ENCODE results near the gene TRABD. TPM values are rescaled to one million over a fixed set of nuclear protein-coding genes. Genes with fewer than 3 reads are reported as not detected.

Gene TRABD
- total RNA-seq, 6 experiments from 2014 or later, result 25.0 to 36.0 (median 27.6) TPM

- H3K27ac Mint-ChIP-seq, result no peak overlapping the region
- H3K9me3 Mint-ChIP-seq, result no peaks in the 10 kb centered on the region
- no peak for TF ChIP-seq CTCF (IDR thresholded peaks at IDR 0.05)
- no peaks in the 10 kb centered on the region; the same call in 1 of the 2 replicates for H3K27me3 Mint-ChIP-seq (ENCODE audit: insufficient read depth)
- no peak overlapping the region for H3K4me3 Mint-ChIP-seq
- H3K36me3 Mint-ChIP-seq (ENCODE audit: low read depth), result peaks cover 30% of the 10 kb centered on the region
- no peaks in the 10 kb centered on the region for H3K4me1 Mint-ChIP-seq (ENCODE audit: low read depth)
- no peak for DNase-seq
Observed at GRCh38 chr22:50232481-50233151, 46.9 kb downstream of the TRABD start.

- Mint-ChIP-seq H3K4me1 (ENCODE audit: low read depth) (no peaks in the 10 kb centered on the region), H3K27me3 (ENCODE audit: insufficient read depth) (no peaks in the 10 kb centered on the region; the same call in 1 of the 2 replicates), H3K36me3 (ENCODE audit: low read depth) (peaks cover 30% of the 10 kb centered on the region), H3K9me3 (no peaks in the 10 kb centered on the region), H3K27ac (no peak overlapping the region), H3K4me3 (no peak overlapping the region)
- no peak for TF ChIP-seq CTCF (IDR thresholded peaks at IDR 0.05)
- no peak for DNase-seq
Observed at GRCh38 chr22:50233223-50233622, 47.5 kb downstream of the TRABD start.

- Mint-ChIP-seq H3K4me1 (ENCODE audit: low read depth) (peaks cover 12% of the 10 kb centered on the region), H3K27me3 (ENCODE audit: insufficient read depth) (no peaks in the 10 kb centered on the region; the same call in 1 of the 2 replicates), H3K27ac (no peak overlapping the region), H3K36me3 (ENCODE audit: low read depth) (peaks cover 24% of the 10 kb centered on the region), H3K9me3 (no peaks in the 10 kb centered on the region), H3K4me3 (no peak overlapping the region; the same call in 1 of the 2 replicates)
- peak; percentile 79 for TF ChIP-seq CTCF (IDR thresholded peaks at IDR 0.05)
- no peak for DNase-seq
Observed at GRCh38 chr22:50236731-50237409, 51.2 kb downstream of the TRABD start.

- H3K27me3 Mint-ChIP-seq (ENCODE audit: insufficient read depth), result peaks cover 3% of the 10 kb centered on the region
- H3K36me3 Mint-ChIP-seq (ENCODE audit: low read depth), result peaks cover 29% of the 10 kb centered on the region
- peaks cover 27% of the 10 kb centered on the region for H3K4me1 Mint-ChIP-seq (ENCODE audit: low read depth)
- no peaks in the 10 kb centered on the region for H3K9me3 Mint-ChIP-seq
- TF ChIP-seq CTCF (IDR thresholded peaks at IDR 0.05), result no peak
- no peak overlapping the region for H3K4me3 Mint-ChIP-seq
- no peak overlapping the region for H3K27ac Mint-ChIP-seq
- no peak for DNase-seq
Observed at GRCh38 chr22:50238755-50239154, 53.0 kb downstream of the TRABD start.

- no peak for TF ChIP-seq CTCF (IDR thresholded peaks at IDR 0.05)
- Mint-ChIP-seq H3K27me3 (ENCODE audit: insufficient read depth) (peaks cover 8% of the 10 kb centered on the region), H3K27ac (peak overlapping the region; percentile 46; the same call in 1 of the 2 replicates), H3K4me1 (ENCODE audit: low read depth) (peaks cover 35% of the 10 kb centered on the region), H3K9me3 (no peaks in the 10 kb centered on the region; the same call in 1 of the 2 replicates), H3K36me3 (ENCODE audit: low read depth) (peaks cover 18% of the 10 kb centered on the region), H3K4me3 (peak overlapping the region; percentile 89)
- DNase-seq, result no peak
Observed at GRCh38 chr22:50242406-50242949, 56.8 kb downstream of the TRABD start.
